HEK293 (cell line): Measurements from ENCODE around the gene TEP1.

Experiments
- CTCF ChIA-PET: fragments of 350-600 bp; formaldehyde crosslinking; extraction: SDS; loops from one replicate; lab custom pipeline; 2021; ENCODE audit warnings: antibody characterized with exemption; lab: Yijun Ruan, JAX
- POLR2A ChIA-PET: fragments of 300-600 bp; formaldehyde crosslinking; extraction: SDS; loops from one replicate; lab custom pipeline; 2020; ENCODE audit warnings: antibody characterized with exemption, inconsistent platforms; lab: Yijun Ruan, JAX
- H3K27ac ChIP-seq: fragments of 200-500 bp; sonication (Bioruptor generic); 2 replicates; pipeline ENCODE4 v1.5.1; 2014; ENCODE audit warnings: low read depth, low read length, control low read depth, inconsistent platforms; ENCODE audit errors: extremely low read depth
- H3K36me3 ChIP-seq, 2 experiments: fragments of 200-500 bp in 1 of 2; sonication (Bioruptor generic) in 1 of 2; 1 replicate in 1 of 2; 2 replicates in 1 of 2; pipeline ENCODE4 v1.5.1; 2014 to 2017; ENCODE audit warnings: inconsistent platforms in 2 of 2, low read length in 2 of 2; ENCODE audit not compliant: control insufficient read depth in 2 of 2, insufficient read depth in 1 of 2
- H3K4me1 ChIP-seq: fragments of 200-500 bp; sonication (Bioruptor generic); 2 replicates; pipeline ENCODE4 v1.5.1; 2014; ENCODE audit warnings: mild to moderate bottlenecking, low read length, inconsistent platforms; ENCODE audit not compliant: control insufficient read depth, insufficient read depth
- H3K4me3 ChIP-seq: 2 replicates; pipeline ENCODE4 v1.5.1; 2011; ENCODE audit warnings: low read depth, mild to moderate bottlenecking, control low read depth, low read length, moderate library complexity
- H3K9me3 ChIP-seq: fragments of 200-500 bp; sonication (Bioruptor generic); 2 replicates; pipeline ENCODE4 v1.5.1; 2014; ENCODE audit warnings: low read depth, low read length, inconsistent platforms; ENCODE audit not compliant: control insufficient read depth, insufficient read depth
- BCL11B ChIP-seq: fragments of 450-650 bp; formaldehyde crosslinking; IDR thresholded peaks from 2 replicates; pipeline ENCODE4 v1.5.1; 2016; ENCODE audit warnings: low read depth, missing biosample characterization, missing genetic modification characterization
- GLIS1 ChIP-seq: fragments of 450-650 bp; formaldehyde crosslinking; IDR thresholded peaks from 2 replicates; pipeline ENCODE4 v1.5.1; 2016; ENCODE audit warnings: missing biosample characterization, missing genetic modification characterization
- HOXD13 ChIP-seq: sonication (generic); formaldehyde crosslinking; IDR thresholded peaks from 2 replicates; pipeline ENCODE4 v1.8.0; 2022; ENCODE audit warnings: missing genetic modification reagents, borderline replicate concordance
- IKZF3 ChIP-seq: fragments of 450-650 bp; IDR thresholded peaks from 2 replicates; pipeline ENCODE4 v1.5.0; 2018; ENCODE audit warnings: missing biosample characterization, mild to moderate bottlenecking, missing genetic modification characterization, moderate library complexity
- INSM2 ChIP-seq: fragments of 450-650 bp; formaldehyde crosslinking; IDR thresholded peaks from 2 replicates; pipeline ENCODE4 v1.5.1; 2016; ENCODE audit warnings: missing biosample characterization, missing genetic modification characterization
- KLF16 ChIP-seq: fragments of 450-650 bp; formaldehyde crosslinking; IDR thresholded peaks from 2 replicates; pipeline ENCODE4 v1.5.1; 2017; ENCODE audit warnings: missing biosample characterization, missing genetic modification characterization
- KLF8 ChIP-seq: fragments of 450-650 bp; formaldehyde crosslinking; IDR thresholded peaks from 2 replicates; pipeline ENCODE4 v1.5.1; 2016; ENCODE audit warnings: missing biosample characterization, missing genetic modification characterization
- OSR2 ChIP-seq: fragments of 450-650 bp; formaldehyde crosslinking; IDR thresholded peaks from 2 replicates; pipeline ENCODE4 v1.5.1; 2016; ENCODE audit warnings: missing biosample characterization, missing genetic modification characterization
- PBX3 ChIP-seq: sonication (generic); formaldehyde crosslinking; IDR thresholded peaks from 2 replicates; pipeline ENCODE4 v1.8.1; 2022; ENCODE audit warnings: mild to moderate bottlenecking, moderate library complexity, missing genetic modification reagents
- PRDM1 ChIP-seq: fragments of 450-650 bp; formaldehyde crosslinking; IDR thresholded peaks from 2 replicates; pipeline ENCODE4; 2016; ENCODE audit warnings: missing biosample characterization, missing genetic modification characterization
- SCRT1 ChIP-seq: fragments of 450-650 bp; formaldehyde crosslinking; IDR thresholded peaks from 2 replicates; pipeline ENCODE4 v1.5.1; 2016; ENCODE audit warnings: missing biosample characterization, missing genetic modification characterization, borderline replicate concordance
- SP2 ChIP-seq: fragments of 450-650 bp; formaldehyde crosslinking; IDR thresholded peaks from 2 replicates; pipeline ENCODE4 v1.5.1; 2016; ENCODE audit warnings: missing biosample characterization, missing genetic modification characterization
- SP7 ChIP-seq: fragments of 450-650 bp; formaldehyde crosslinking; IDR thresholded peaks from 2 replicates; pipeline ENCODE4 v1.5.1; 2016; ENCODE audit warnings: missing biosample characterization, missing genetic modification characterization
- ZBTB17 ChIP-seq: fragments of 450-650 bp; formaldehyde crosslinking; IDR thresholded peaks from 2 replicates; pipeline ENCODE4 v1.5.1; 2016; ENCODE audit warnings: missing biosample characterization, missing genetic modification characterization
- ZBTB8A ChIP-seq: fragments of 450-650 bp; formaldehyde crosslinking; IDR thresholded peaks from 2 replicates; pipeline ENCODE4 v1.5.1; 2016; ENCODE audit warnings: missing biosample characterization, missing genetic modification characterization
- ZFP69B ChIP-seq: fragments of 450-650 bp; formaldehyde crosslinking; IDR thresholded peaks from 2 replicates; pipeline ENCODE4 v1.5.1; 2016; ENCODE audit warnings: missing biosample characterization, missing genetic modification characterization
- ZNF112 ChIP-seq: fragments of 450-650 bp; formaldehyde crosslinking; IDR thresholded peaks from 2 replicates; pipeline ENCODE4 v1.5.0; 2017; ENCODE audit warnings: missing biosample characterization, missing genetic modification characterization
- ZNF133 ChIP-seq: fragments of 450-650 bp; formaldehyde crosslinking; IDR thresholded peaks from 2 replicates; pipeline ENCODE4 v1.5.1; 2016; ENCODE audit warnings: missing biosample characterization, missing genetic modification characterization
- ZNF148 ChIP-seq: fragments of 450-650 bp; formaldehyde crosslinking; IDR thresholded peaks from 2 replicates; pipeline ENCODE4 v1.5.0; 2017; ENCODE audit warnings: missing biosample characterization, missing genetic modification characterization, borderline replicate concordance
- ZNF24 ChIP-seq: fragments of 450-650 bp; formaldehyde crosslinking; IDR thresholded peaks from 2 replicates; pipeline ENCODE4 v1.5.1; 2016; ENCODE audit warnings: missing biosample characterization, missing genetic modification characterization
- ZNF335 ChIP-seq: fragments of 450-650 bp; formaldehyde crosslinking; conservative IDR thresholded peaks from 2 replicates; pipeline ENCODE4 v1.5.1; 2016; ENCODE audit warnings: missing biosample characterization, missing genetic modification characterization
- ZNF341 ChIP-seq: fragments of 450-650 bp; formaldehyde crosslinking; IDR thresholded peaks from 2 replicates; pipeline ENCODE4; 2016; ENCODE audit warnings: low read depth, missing biosample characterization, missing genetic modification characterization
- ZNF350 ChIP-seq: fragments of 450-650 bp; formaldehyde crosslinking; IDR thresholded peaks from 2 replicates; pipeline ENCODE4 v1.5.0; 2017; ENCODE audit warnings: missing biosample characterization, mild to moderate bottlenecking, missing genetic modification characterization
- ZNF366 ChIP-seq: fragments of 450-650 bp; formaldehyde crosslinking; conservative IDR thresholded peaks from 2 replicates; pipeline ENCODE4 v1.5.1; 2016; ENCODE audit warnings: missing biosample characterization, missing genetic modification characterization
- ZNF561 ChIP-seq: fragments of 450-650 bp; IDR thresholded peaks from 2 replicates; pipeline ENCODE4 v1.5.1; 2018; ENCODE audit warnings: missing biosample characterization, missing genetic modification characterization, borderline replicate concordance
- ZNF580 ChIP-seq: fragments of 450-650 bp; formaldehyde crosslinking; IDR thresholded peaks from 2 replicates; pipeline ENCODE4 v1.5.1; 2016; ENCODE audit warnings: missing biosample characterization, missing genetic modification characterization
- ZNF585B ChIP-seq: fragments of 450-650 bp; formaldehyde crosslinking; IDR thresholded peaks from 2 replicates; pipeline ENCODE4 v1.5.1; 2016; ENCODE audit warnings: missing biosample characterization, missing genetic modification characterization
- ZNF600 ChIP-seq: fragments of 450-650 bp; formaldehyde crosslinking; IDR thresholded peaks from 2 replicates; pipeline ENCODE4 v1.5.1; 2016; ENCODE audit warnings: missing biosample characterization, missing genetic modification characterization
- ZNF610 ChIP-seq: fragments of 450-650 bp; formaldehyde crosslinking; IDR thresholded peaks from 2 replicates; pipeline ENCODE4 v1.5.1; 2016; ENCODE audit warnings: missing biosample characterization, missing genetic modification characterization, borderline replicate concordance
- ZNF629 ChIP-seq: fragments of 450-650 bp; formaldehyde crosslinking; IDR thresholded peaks from 2 replicates; pipeline ENCODE4 v1.5.1; 2017; ENCODE audit warnings: missing biosample characterization, missing genetic modification characterization
- ZSCAN16 ChIP-seq: fragments of 450-650 bp; formaldehyde crosslinking; IDR thresholded peaks from 2 replicates; pipeline ENCODE4 v1.5.1; 2016; ENCODE audit warnings: missing biosample characterization, missing genetic modification characterization

The TEP1 gene

GRCh38 chr14:20461225-20462141 lies 48.2 kb upstream of the TEP1 start, which contains the start of gene PIP4P1:
Gene PIP4P1, minus strand, starts transcription at chr14:20461434. Its CDS starts 109 bp downstream, at chr14:20461325.
- no peaks in the 10 kb centered on the region for H3K9me3 ChIP-seq
- peaks cover 22 to 41% of the 10 kb centered on the region in 2 experiments; a peak in 2 of 3 replicates for H3K36me3 ChIP-seq
- ChIA-PET CTCF (interaction anchor here (0.5 to 1.4 kb wide), 6 partner anchors 9 to 147 kb away, joined by 3 to 10 read pairs (median 4); no protein-coding TSS in a partner anchor), POLR2A (interaction anchor here (0.5 to 2.6 kb wide), 22 partner anchors 8 to 1048 kb away, joined by 3 to 55 read pairs (median 4); partner anchors contain the start of genes CCNB1IP1, PARP2, PNP and RNASE4)
- peaks cover 10% of the 10 kb centered on the region for H3K4me1 ChIP-seq
- H3K27ac ChIP-seq, result peak within 1 kb of the TSS; percentile 83
- peak within 1 kb of the TSS; percentile 85 for H3K4me3 ChIP-seq
- no peak for TF ChIP-seq ZNF112 (tag by site-specific recombination)
- peak; percentile 100 for TF ChIP-seq ZNF580 (tag by site-specific recombination)
- TF ChIP-seq ZBTB8A, result peak; percentile 58; the same call in 1 of the 2 replicates
- peak; percentile 41; the same call in 1 of the 2 replicates for TF ChIP-seq SP7 (tag by site-specific recombination)
- peak; percentile 33; the same call in 1 of the 2 replicates for TF ChIP-seq KLF16 (tag by site-specific recombination)
- no peak for TF ChIP-seq ZNF585B
- no peak for TF ChIP-seq ZNF133
- TF ChIP-seq ZNF600 (tag by site-specific recombination), result peak; percentile 94
- peak; percentile 90; the same call in 1 of the 2 replicates for TF ChIP-seq HOXD13 (CRISPR knock-in tag)
- peak; percentile 82 for TF ChIP-seq IKZF3 (tag by site-specific recombination)
- TF ChIP-seq ZNF148 (tag by site-specific recombination), result no peak
- peak; percentile 89 for TF ChIP-seq ZBTB17
- peak; percentile 57; the same call in 1 of the 2 replicates for TF ChIP-seq INSM2 (tag by site-specific recombination)
- TF ChIP-seq ZNF350, result peak; percentile 92
- TF ChIP-seq ZNF629 (tag by site-specific recombination), result peak; percentile 80
- TF ChIP-seq ZSCAN16 (tag by site-specific recombination), result peak; percentile 99
- TF ChIP-seq GLIS1 (tag by site-specific recombination), result peak; percentile 64
- no peak for TF ChIP-seq PRDM1
- peak; percentile 92 for TF ChIP-seq ZNF366 (tag by site-specific recombination)
- peak; percentile 44 for TF ChIP-seq OSR2 (tag by site-specific recombination)
- peak; percentile 98 for TF ChIP-seq ZNF610 (tag by site-specific recombination)
- peak; percentile 70; the same call in 1 of the 2 replicates for TF ChIP-seq SCRT1 (tag by site-specific recombination)
- peak; percentile 78; the same call in 1 of the 2 replicates for TF ChIP-seq ZNF24 (tag by site-specific recombination)
- TF ChIP-seq ZNF341 (tag by site-specific recombination), result 0 out of 2 replicates have a peak, but pooled peaks have one; percentile 10
- TF ChIP-seq KLF8, result peak; percentile 64
- TF ChIP-seq ZNF335, result no peak
- peak; percentile 94 for TF ChIP-seq SP2 (tag by site-specific recombination)
- peak; percentile 43; the same call in 1 of the 2 replicates for TF ChIP-seq PBX3 (CRISPR knock-in tag)
- TF ChIP-seq ZFP69B (tag by site-specific recombination), result peak; percentile 52; the same call in 1 of the 2 replicates
- TF ChIP-seq ZNF561 (tag by site-specific recombination), result peak; percentile 32
- TF ChIP-seq BCL11B (tag by site-specific recombination), result no peak
